ENCODE results near the gene C12orf42. TPM values are rescaled to one million over a fixed set of nuclear protein-coding genes. Genes with fewer than 3 reads are reported as not detected.

The C12orf42 gene
- total and polyA plus RNA-seq, 2 of the 4 experiments (the other 2 are of a cell fraction): not detected

GRCh38 chr12:103538397-103538796, 42.6 kb upstream of the C12orf42 start:
- no peak overlapping the region for H3K18ac ChIP-seq (ENCODE audit: low read depth, low read length)
- no peaks in the 10 kb centered on the region for H3K79me1 ChIP-seq (ENCODE audit: low read depth in 1 of 2, low read length in 2 of 2)
- no peak for TF ChIP-seq POLR2A (IDR thresholded peaks at IDR 0.05; ENCODE audit: low read depth, low read length)
- no CpG with 5 or more reads among the region's 1 CpG for WGBS, 2 experiments (ENCODE audit: extremely low coverage in 2 of 2, insufficient read length in 1 of 2)
- H3K4me3 ChIP-seq (ENCODE audit: insufficient read depth, low read depth, low read length): no peak overlapping the region
- H3K9me3 ChIP-seq (ENCODE audit: control insufficient read depth, insufficient read depth, low read length): no peaks in the 10 kb centered on the region
- H4K20me1 ChIP-seq (ENCODE audit: insufficient read depth, low read length): no peaks in the 10 kb centered on the region
- no peak overlapping the region for H4K8ac ChIP-seq (ENCODE audit: low read depth in 2 of 2, low read length in 2 of 2)
- CTCF ChIA-PET: no interaction called here
- H3K56ac ChIP-seq (ENCODE audit: extremely low read depth, insufficient read depth, low read length): no peak overlapping the region
- no peak overlapping the region for H2AK5ac ChIP-seq (ENCODE audit: low read depth, low read length)
- H4K5ac ChIP-seq (ENCODE audit: low read depth, low read length): no peak overlapping the region
- H3K27ac ChIP-seq (ENCODE audit: insufficient read depth, low read length): no peak overlapping the region
- no peak overlapping the region for H2AK9ac ChIP-seq (replicated peaks; ENCODE audit: low read depth, low read length, poor library complexity)
- no peak overlapping the region for H2BK15ac ChIP-seq (ENCODE audit: low read depth, low read length)
- no peaks in the 10 kb centered on the region for H3K4me1 ChIP-seq (ENCODE audit: control insufficient read depth, insufficient read depth, low read length)
- H3K9me1 ChIP-seq (ENCODE audit: insufficient read depth, low read length): no peaks in the 10 kb centered on the region
- H3K27me3 ChIP-seq (ENCODE audit: control insufficient read depth, insufficient read depth, low read length): no peaks in the 10 kb centered on the region
- H2BK120ac ChIP-seq (ENCODE audit: low read depth, low read length): no peak overlapping the region
- dilution Hi-C loops (cut with HindIII; ENCODE audit: low sequenced_read_pairs, unreplicated experiment): no loop called here
- DNase-seq (no peak), ATAC-seq (ENCODE audit: low read depth) (no peak)
- POLR2A ChIA-PET (ENCODE audit: unreplicated experiment): no interaction called here
- H2AFZ ChIP-seq (replicated peaks; ENCODE audit: low read length, poor library complexity): no peak overlapping the region
- in situ Hi-C loops (cut with MboI; ENCODE audit: low sequenced_read_pairs): no loop called here
- no peak overlapping the region for H4K91ac ChIP-seq (ENCODE audit: insufficient read depth, low read depth, low read length)
- H3K4me2 ChIP-seq (ENCODE audit: low read depth, low read length): no peak overlapping the region
- H3K9ac ChIP-seq (ENCODE audit: low read depth, low read length): no peak overlapping the region
- intact Hi-C loops (cut with micrococcal nuclease): no loop called here
- no peak overlapping the region for H3K14ac ChIP-seq (replicated peaks; ENCODE audit: low read depth, low read length)
- no peak overlapping the region for H3K23ac ChIP-seq (ENCODE audit: low read depth, low read length)
- no peaks in the 10 kb centered on the region for H3K36me3 ChIP-seq (ENCODE audit: control insufficient read depth, insufficient read depth, low read length)
- H2BK20ac ChIP-seq (ENCODE audit: low read depth, low read length): no peak overlapping the region
- BruUV-seq (replicated peaks): no TSS peak
- no peak overlapping the region for H3K4ac ChIP-seq (ENCODE audit: low read depth, low read length)
- H2BK5ac ChIP-seq (ENCODE audit: low read depth, low read length, poor library complexity, severe bottlenecking): no peak overlapping the region

Data from IMR-90 (cell line).